Gastroesophageal sphincter (tissue), 3 donors: Measurements from ENCODE around the gene KCNJ1.

ENCODE experiments used
- CTCF ChIP-seq, 4 experiments: fragments of 200-600 bp in 2 of 4; fragments of 450-650 bp in 2 of 4; sonication (generic) in 1 of 4; IDR thresholded peaks; one replicate each; pipeline ENCODE4 v1.5.1; 2017 to 2019; ENCODE audit warnings: antibody characterized with exemption in 4 of 4, mild to moderate bottlenecking in 2 of 4, moderate library complexity in 2 of 4
- POLR2A ChIP-seq, 2 donors: fragments of 450-650 bp; IDR thresholded peaks; one replicate each; pipeline ENCODE4 v1.6.1; 2017; ENCODE audit warnings: antibody characterized with exemption in 2 of 2, mild to moderate bottlenecking in 2 of 2, moderate library complexity in 1 of 2

- no peak for TF ChIP-seq POLR2A (IDR thresholded peaks at IDR 0.05)
- peak; percentile 6 to 58 (median 33) for TF ChIP-seq CTCF (IDR thresholded peaks at IDR 0.05)
Observed at GRCh38 chr11:128848815-128849455, 18.2 kb downstream of the KCNJ1 start.
